ENCODE measurements around the gene PKD2. TPM values are rescaled to one million over a fixed set of nuclear protein-coding genes. Genes with fewer than 3 reads are reported as not detected.
"Not testable (repeated sequence)": the region's sequence is repeated elsewhere in the genome, so short reads cannot be mapped to it uniquely, and the experiment has no call there.

PKD2 gene
- polyA plus RNA-seq, 1 donor from 2014 or later = 2.5 TPM

- H3K4me3 Mint-ChIP-seq, H3K27ac Mint-ChIP-seq, H3K27me3 Mint-ChIP-seq, H3K4me1 Mint-ChIP-seq, H3K36me3 Mint-ChIP-seq: not testable (repeated sequence)
- peaks cover 12 to 32% (median 14%) of the 10 kb centered on the region in 3 donors for H3K9me3 Mint-ChIP-seq
Measured at GRCh38 chr4:88122260-88122659, 114.8 kb downstream of the PKD2 start.

Other genes starting within 250 kb of the PKD2 start
- gene IBSP, start 208.1 kb upstream of the PKD2 start, polyA plus RNA-seq = not detected
- gene MEPE, start 174.7 kb upstream of the PKD2 start, polyA plus RNA-seq = not detected
- not detected for gene SPP1, start 31.9 kb upstream of the PKD2 start, polyA plus RNA-seq
- not detected for gene ABCG2, start 151.0 kb downstream of the PKD2 start, polyA plus RNA-seq